ENCODE data around the gene DDI1.

DNA sequence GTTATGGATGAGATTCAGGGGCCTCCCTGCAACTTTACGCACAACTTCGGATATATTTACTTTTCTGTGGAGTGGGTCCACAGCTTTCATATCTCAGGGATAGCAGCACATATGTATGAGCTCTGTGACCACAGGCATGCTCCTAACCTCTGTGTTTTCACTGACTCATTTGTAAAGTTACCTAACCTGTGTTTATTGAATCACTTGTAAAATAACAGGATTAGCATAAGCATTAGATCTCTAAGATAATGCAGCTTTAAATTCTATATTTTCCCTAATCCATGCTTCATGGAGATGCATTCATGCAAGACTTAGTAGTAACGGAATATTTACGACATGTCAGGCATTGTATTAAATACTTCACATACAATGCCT, 47.9 kb upstream of the DDI1 start:
- TF ChIP-seq CTCF (IDR thresholded peaks at IDR 0.05; ENCODE audit: borderline replicate concordance, extremely low read depth, low read length, poor library complexity, severe bottlenecking) (no peak), EZH2 (IDR thresholded peaks at IDR 0.05; ENCODE audit: borderline replicate concordance, low read depth, low read length, severe bottlenecking) (no peak)

All from DND-41 (cell line).